ENCODE results near the gene PMM2. TPM values are rescaled to one million over a fixed set of nuclear protein-coding genes. Genes with fewer than 3 reads are reported as not detected.

PMM2 gene
- total RNA-seq, 1 donor from 2014 or later = 26.5 TPM

DNA sequence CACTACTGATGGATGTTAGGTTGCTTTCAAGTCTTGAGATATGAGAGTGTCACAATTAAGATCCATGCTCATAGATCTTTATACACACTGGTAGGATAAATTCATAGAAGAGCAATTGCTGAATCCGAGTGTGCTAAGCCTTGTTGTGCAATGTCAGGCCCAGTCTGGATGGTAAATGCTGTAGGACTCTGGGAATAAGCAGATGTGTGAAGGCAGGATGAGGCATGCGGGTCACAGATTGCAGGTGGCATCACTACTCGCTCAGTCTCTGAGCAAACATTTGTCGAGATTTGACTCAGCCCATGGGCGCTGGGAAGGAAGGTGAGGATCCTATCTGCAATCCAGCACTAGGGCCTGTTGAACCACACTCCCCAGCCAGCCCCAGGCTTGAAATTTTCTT is 40.9 kb upstream of the PMM2 start:
- Mint-ChIP-seq H3K36me3 (ENCODE audit: insufficient read depth) (peaks cover 5% of the 10 kb centered on the region), H3K9me3 (ENCODE audit: low read depth) (no peaks in the 10 kb centered on the region), H3K27ac (no peak overlapping the region), H3K4me1 (ENCODE audit: low read depth) (peaks cover 2% of the 10 kb centered on the region), H3K27me3 (no peaks in the 10 kb centered on the region), H3K4me3 (ENCODE audit: low read depth) (no peak overlapping the region)
- DNase-seq (ENCODE audit: low spot score, unreplicated experiment) = no peak
- TF ChIP-seq, protein P1, sequence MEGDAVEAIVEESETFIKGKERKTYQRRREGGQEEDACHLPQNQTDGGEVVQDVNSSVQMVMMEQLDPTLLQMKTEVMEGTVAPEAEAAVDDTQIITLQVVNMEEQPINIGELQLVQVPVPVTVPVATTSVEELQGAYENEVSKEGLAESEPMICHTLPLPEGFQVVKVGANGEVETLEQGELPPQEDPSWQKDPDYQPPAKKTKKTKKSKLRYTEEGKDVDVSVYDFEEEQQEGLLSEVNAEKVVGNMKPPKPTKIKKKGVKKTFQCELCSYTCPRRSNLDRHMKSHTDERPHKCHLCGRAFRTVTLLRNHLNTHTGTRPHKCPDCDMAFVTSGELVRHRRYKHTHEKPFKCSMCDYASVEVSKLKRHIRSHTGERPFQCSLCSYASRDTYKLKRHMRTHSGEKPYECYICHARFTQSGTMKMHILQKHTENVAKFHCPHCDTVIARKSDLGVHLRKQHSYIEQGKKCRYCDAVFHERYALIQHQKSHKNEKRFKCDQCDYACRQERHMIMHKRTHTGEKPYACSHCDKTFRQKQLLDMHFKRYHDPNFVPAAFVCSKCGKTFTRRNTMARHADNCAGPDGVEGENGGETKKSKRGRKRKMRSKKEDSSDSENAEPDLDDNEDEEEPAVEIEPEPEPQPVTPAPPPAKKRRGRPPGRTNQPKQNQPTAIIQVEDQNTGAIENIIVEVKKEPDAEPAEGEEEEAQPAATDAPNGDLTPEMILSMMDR (IDR thresholded peaks at IDR 0.05; ENCODE audit: unreplicated experiment) = no peak

DNA sequence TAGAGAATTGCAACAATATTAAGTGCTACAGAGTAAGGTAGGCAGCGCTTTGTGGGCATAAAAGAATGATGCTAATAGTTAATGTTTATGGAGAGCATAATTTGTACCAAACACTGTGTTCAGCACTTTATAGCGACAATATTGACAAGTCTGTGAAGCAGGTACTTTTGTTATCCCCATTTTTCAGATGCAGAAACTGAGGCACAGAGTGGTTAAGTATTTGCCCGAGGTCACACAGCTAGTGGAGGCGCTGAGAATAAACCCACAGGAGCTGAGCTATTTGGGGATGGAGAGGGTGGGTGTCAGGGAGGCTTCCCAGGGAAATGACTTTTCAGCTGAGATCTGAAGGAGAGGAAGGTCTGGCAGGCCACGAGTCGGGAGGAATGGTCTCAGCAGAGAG is 39.6 kb upstream of the PMM2 start:
- peaks cover 8% of the 10 kb centered on the region for H3K36me3 Mint-ChIP-seq (ENCODE audit: insufficient read depth)
- no peak for DNase-seq (ENCODE audit: low spot score, unreplicated experiment)
- no peaks in the 10 kb centered on the region for H3K9me3 Mint-ChIP-seq (ENCODE audit: low read depth)

DNA sequence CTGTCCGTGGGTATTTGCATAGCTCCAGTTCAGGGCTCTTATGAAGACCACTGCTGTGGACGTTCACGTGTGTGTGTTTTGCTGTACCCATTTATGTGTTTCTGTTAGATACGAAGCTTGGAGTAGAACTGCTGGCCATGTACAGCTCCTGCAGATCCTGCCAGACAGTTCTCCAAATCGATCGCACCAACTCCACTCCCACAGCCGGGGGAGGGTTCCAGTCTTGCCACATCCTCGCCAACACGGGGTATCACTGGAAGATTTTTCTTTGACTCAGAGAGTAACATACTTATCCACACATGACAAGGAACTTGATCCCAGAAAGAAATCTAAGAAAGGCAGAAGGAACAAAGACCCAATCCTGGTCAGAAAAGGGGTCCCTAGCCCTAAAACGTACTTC is 37.6 kb upstream of the PMM2 start:
- TF ChIP-seq, protein P1 (IDR thresholded peaks at IDR 0.05; ENCODE audit: unreplicated experiment) = no peak

More for the DNA sequence above, 39.6 kb upstream of the PMM2 start:
- Mint-ChIP-seq H3K4me3 (ENCODE audit: low read depth) (no peak overlapping the region), H3K4me1 (ENCODE audit: low read depth) (peaks cover 2% of the 10 kb centered on the region), H3K27me3 (no peaks in the 10 kb centered on the region), H3K27ac (no peak overlapping the region)
- TF ChIP-seq, protein P1 (IDR thresholded peaks at IDR 0.05; ENCODE audit: unreplicated experiment) = no peak

DNA sequence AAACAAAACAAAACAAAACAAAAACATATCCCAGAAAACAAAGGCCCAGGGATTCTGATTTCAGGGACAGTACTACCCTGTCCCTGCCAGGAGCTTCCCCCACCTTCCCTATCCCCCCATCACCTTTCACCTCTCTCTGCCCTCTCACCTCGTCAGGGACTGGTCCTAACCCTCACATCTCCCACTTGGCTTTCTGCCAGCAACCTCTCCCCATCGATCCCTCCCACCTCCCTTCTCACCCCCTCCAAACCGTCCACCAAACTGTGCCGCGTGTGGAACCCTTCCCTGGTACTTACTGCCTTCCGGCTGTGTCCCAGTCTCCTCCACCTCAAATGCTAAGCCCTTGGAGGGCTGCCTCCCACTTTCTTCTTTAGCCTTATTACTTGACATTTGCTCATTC is 36.6 kb upstream of the PMM2 start:
- DNase-seq (ENCODE audit: low spot score, unreplicated experiment) = no peak
- TF ChIP-seq, protein P1 (IDR thresholded peaks at IDR 0.05; ENCODE audit: unreplicated experiment) = no peak
- Mint-ChIP-seq H3K36me3 (ENCODE audit: insufficient read depth) (peaks cover 7% of the 10 kb centered on the region), H3K27ac (no peak overlapping the region), H3K27me3 (no peaks in the 10 kb centered on the region), H3K9me3 (ENCODE audit: low read depth) (no peaks in the 10 kb centered on the region), H3K4me1 (ENCODE audit: low read depth) (no peaks in the 10 kb centered on the region), H3K4me3 (ENCODE audit: low read depth) (no peak overlapping the region)

More for the DNA sequence above, 37.6 kb upstream of the PMM2 start:
- H3K27ac Mint-ChIP-seq = no peak overlapping the region
- no peaks in the 10 kb centered on the region for H3K27me3 Mint-ChIP-seq
- no peak for DNase-seq (ENCODE audit: low spot score, unreplicated experiment)
- no peaks in the 10 kb centered on the region for H3K9me3 Mint-ChIP-seq (ENCODE audit: low read depth)
- H3K36me3 Mint-ChIP-seq (ENCODE audit: insufficient read depth) = peaks cover 6% of the 10 kb centered on the region
- no peak overlapping the region for H3K4me3 Mint-ChIP-seq (ENCODE audit: low read depth)
- H3K4me1 Mint-ChIP-seq (ENCODE audit: low read depth) = no peaks in the 10 kb centered on the region

DNA sequence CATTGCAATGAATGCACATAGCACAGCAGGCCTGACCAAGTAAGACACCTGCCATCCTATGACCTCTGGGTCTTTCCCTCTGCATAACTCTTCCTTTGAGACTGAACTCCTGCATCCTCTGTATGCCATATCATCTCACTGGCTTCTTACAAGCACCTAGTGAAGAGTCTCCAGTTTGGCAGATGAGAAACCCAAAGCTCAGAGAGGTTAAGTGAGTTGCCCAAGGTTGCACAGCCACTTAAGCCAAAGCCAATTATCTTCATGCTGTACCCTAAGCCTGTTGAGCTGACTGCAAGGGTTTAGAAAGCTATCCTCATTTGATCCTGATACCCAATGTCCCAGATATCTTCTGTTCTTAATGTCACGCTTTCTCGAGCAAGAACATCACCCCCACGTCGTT is 35.4 kb upstream of the PMM2 start:
- H3K4me3 Mint-ChIP-seq (ENCODE audit: low read depth) = no peak overlapping the region
- no peaks in the 10 kb centered on the region for H3K4me1 Mint-ChIP-seq (ENCODE audit: low read depth)
- no peaks in the 10 kb centered on the region for H3K9me3 Mint-ChIP-seq (ENCODE audit: low read depth)
- TF ChIP-seq, protein P1 (IDR thresholded peaks at IDR 0.05; ENCODE audit: unreplicated experiment) = no peak
- H3K36me3 Mint-ChIP-seq (ENCODE audit: insufficient read depth) = peaks cover 7% of the 10 kb centered on the region
- no peaks in the 10 kb centered on the region for H3K27me3 Mint-ChIP-seq
- H3K27ac Mint-ChIP-seq = no peak overlapping the region
- no peak for DNase-seq (ENCODE audit: low spot score, unreplicated experiment)
